ENCODE measurements around the gene STAB2. TPM values are rescaled to one million over a fixed set of nuclear protein-coding genes. Genes with fewer than 3 reads are reported as not detected.

Gene STAB2
- total RNA-seq, 2 donors from 2014 or later = not detected

GRCh38 chr12:103751600-103751999 is 164.5 kb downstream of the STAB2 start:
- ATAC-seq (replicated peaks in 1 of 2) (no peak), DNase-seq (no peak)
- Mint-ChIP-seq H3K27ac (no peak overlapping the region), H3K4me3 (no peak overlapping the region), H3K4me1 (ENCODE audit: low read depth) (no peaks in the 10 kb centered on the region), H3K36me3 (ENCODE audit: insufficient read depth in 2 of 2) (no peaks in the 10 kb centered on the region), H3K27me3 (ENCODE audit: low read depth) (peaks cover 5% of the 10 kb centered on the region), H3K9me3 (no peaks in the 10 kb centered on the region)

GRCh38 chr12:103755425-103755824 is 168.4 kb downstream of the STAB2 start:
- peaks cover 3% of the 10 kb centered on the region for H3K27me3 Mint-ChIP-seq (ENCODE audit: low read depth)
- DNase-seq (no peak), ATAC-seq (replicated peaks in 1 of 2) (no peak)
- peaks cover 0 to 1% of the 10 kb centered on the region in 2 donors for H3K36me3 Mint-ChIP-seq (ENCODE audit: insufficient read depth in 2 of 2)
- H3K4me1 Mint-ChIP-seq (ENCODE audit: low read depth) = no peaks in the 10 kb centered on the region
- no peak overlapping the region for H3K27ac Mint-ChIP-seq
- H3K4me3 Mint-ChIP-seq = no peak overlapping the region
- no peaks in the 10 kb centered on the region for H3K9me3 Mint-ChIP-seq

GRCh38 chr12:103756443-103756842 is 169.4 kb downstream of the STAB2 start:
- ATAC-seq (replicated peaks in 1 of 2) (no peak), DNase-seq (no peak)
- H3K36me3 Mint-ChIP-seq (ENCODE audit: insufficient read depth in 2 of 2) = peaks cover 0 to 2% of the 10 kb centered on the region in 2 donors
- no peaks in the 10 kb centered on the region for H3K27me3 Mint-ChIP-seq (ENCODE audit: low read depth)
- H3K27ac Mint-ChIP-seq = no peak overlapping the region
- no peak overlapping the region for H3K4me3 Mint-ChIP-seq
- no peaks in the 10 kb centered on the region for H3K9me3 Mint-ChIP-seq
- no peaks in the 10 kb centered on the region for H3K4me1 Mint-ChIP-seq (ENCODE audit: low read depth)

GRCh38 chr12:103757248-103757647 is 170.2 kb downstream of the STAB2 start:
- no peaks in the 10 kb centered on the region for H3K27me3 Mint-ChIP-seq (ENCODE audit: low read depth)
- no peak for ATAC-seq (replicated peaks in 1 of 2)
- H3K4me3 Mint-ChIP-seq = no peak overlapping the region
- H3K36me3 Mint-ChIP-seq (ENCODE audit: insufficient read depth in 2 of 2) = peaks cover 0 to 2% of the 10 kb centered on the region in 2 donors
- H3K27ac Mint-ChIP-seq = no peak overlapping the region
- no peaks in the 10 kb centered on the region for H3K9me3 Mint-ChIP-seq
- no peak for DNase-seq
- H3K4me1 Mint-ChIP-seq (ENCODE audit: low read depth) = no peaks in the 10 kb centered on the region

GRCh38 chr12:103758310-103759089 is 171.4 kb downstream of the STAB2 start:
- H3K36me3 Mint-ChIP-seq (ENCODE audit: insufficient read depth in 2 of 2) = peaks cover 0 to 2% of the 10 kb centered on the region in 2 donors
- no peak overlapping the region for H3K27ac Mint-ChIP-seq
- H3K4me3 Mint-ChIP-seq = no peak overlapping the region
- no peaks in the 10 kb centered on the region for H3K27me3 Mint-ChIP-seq (ENCODE audit: low read depth)
- ATAC-seq (replicated peaks in 1 of 2) = no peak
- H3K4me1 Mint-ChIP-seq (ENCODE audit: low read depth) = no peaks in the 10 kb centered on the region
- DNase-seq = no peak
- H3K9me3 Mint-ChIP-seq = no peaks in the 10 kb centered on the region

- no peak overlapping the region for H3K27ac Mint-ChIP-seq
- ATAC-seq (replicated peaks in 1 of 2) = no peak
- H3K4me3 Mint-ChIP-seq = no peak overlapping the region
- peaks cover 0 to 2% of the 10 kb centered on the region in 2 donors for H3K36me3 Mint-ChIP-seq (ENCODE audit: insufficient read depth in 2 of 2)
- H3K4me1 Mint-ChIP-seq (ENCODE audit: low read depth) = no peaks in the 10 kb centered on the region
- DNase-seq = no peak
- no peaks in the 10 kb centered on the region for H3K9me3 Mint-ChIP-seq
- H3K27me3 Mint-ChIP-seq (ENCODE audit: low read depth) = no peaks in the 10 kb centered on the region
These were observed 175.4 kb downstream of the STAB2 start for GRCh38 chr12:103762473-103762872.

- Mint-ChIP-seq H3K9me3 (no peaks in the 10 kb centered on the region), H3K36me3 (ENCODE audit: insufficient read depth in 2 of 2) (peaks cover 0 to 1% of the 10 kb centered on the region in 2 donors), H3K27me3 (ENCODE audit: low read depth) (no peaks in the 10 kb centered on the region), H3K4me3 (no peak overlapping the region), H3K4me1 (ENCODE audit: low read depth) (no peaks in the 10 kb centered on the region), H3K27ac (no peak overlapping the region)
- DNase-seq (no peak), ATAC-seq (replicated peaks in 1 of 2) (no peak)
These were observed 178.2 kb downstream of the STAB2 start for GRCh38 chr12:103765322-103765721.

- Mint-ChIP-seq H3K9me3 (no peaks in the 10 kb centered on the region), H3K27ac (no peak overlapping the region), H3K4me3 (no peak overlapping the region), H3K27me3 (ENCODE audit: low read depth) (no peaks in the 10 kb centered on the region), H3K4me1 (ENCODE audit: low read depth) (no peaks in the 10 kb centered on the region), H3K36me3 (ENCODE audit: insufficient read depth in 2 of 2) (no peaks in the 10 kb centered on the region)
- ATAC-seq (replicated peaks in 1 of 2) (no peak), DNase-seq (no peak)
These were observed 179.0 kb downstream of the STAB2 start for GRCh38 chr12:103766028-103766427.

GRCh38 chr12:103768467-103769123 is 181.5 kb downstream of the STAB2 start:
- H3K27ac Mint-ChIP-seq = no peak overlapping the region

GRCh38 chr12:103769240-103769945 is 182.3 kb downstream of the STAB2 start:
- Mint-ChIP-seq H3K9me3 (no peaks in the 10 kb centered on the region), H3K27ac (no peak overlapping the region), H3K36me3 (ENCODE audit: insufficient read depth in 2 of 2) (no peaks in the 10 kb centered on the region), H3K4me3 (no peak overlapping the region), H3K27me3 (ENCODE audit: low read depth) (no peaks in the 10 kb centered on the region), H3K4me1 (ENCODE audit: low read depth) (no peaks in the 10 kb centered on the region)
- DNase-seq (no peak), ATAC-seq (replicated peaks in 1 of 2) (no peak)

More at GRCh38 chr12:103768467-103769123, 181.5 kb downstream of the STAB2 start:
- Mint-ChIP-seq H3K4me1 (ENCODE audit: low read depth) (no peaks in the 10 kb centered on the region), H3K36me3 (ENCODE audit: insufficient read depth in 2 of 2) (no peaks in the 10 kb centered on the region), H3K9me3 (no peaks in the 10 kb centered on the region), H3K4me3 (no peak overlapping the region), H3K27me3 (ENCODE audit: low read depth) (no peaks in the 10 kb centered on the region)
- no peak for DNase-seq
- no peak for ATAC-seq (replicated peaks in 1 of 2)

- H3K9me3 Mint-ChIP-seq = no peaks in the 10 kb centered on the region
- H3K4me3 Mint-ChIP-seq = no peak overlapping the region
- H3K4me1 Mint-ChIP-seq (ENCODE audit: low read depth) = no peaks in the 10 kb centered on the region
- DNase-seq (peak; percentile 12 to 23), ATAC-seq (replicated peaks in 1 of 2) (no peak)
- no peaks in the 10 kb centered on the region for H3K36me3 Mint-ChIP-seq (ENCODE audit: insufficient read depth in 2 of 2)
- H3K27me3 Mint-ChIP-seq (ENCODE audit: low read depth) = no peaks in the 10 kb centered on the region
- H3K27ac Mint-ChIP-seq = no peak overlapping the region
These were observed 184.4 kb downstream of the STAB2 start for GRCh38 chr12:103771466-103771865.

- DNase-seq (no peak), ATAC-seq (replicated peaks in 1 of 2) (no peak)
- H3K4me3 Mint-ChIP-seq = no peak overlapping the region
- no peaks in the 10 kb centered on the region for H3K27me3 Mint-ChIP-seq (ENCODE audit: low read depth)
- no peaks in the 10 kb centered on the region for H3K4me1 Mint-ChIP-seq (ENCODE audit: low read depth)
- no peak overlapping the region for H3K27ac Mint-ChIP-seq
- H3K9me3 Mint-ChIP-seq = no peaks in the 10 kb centered on the region
- no peaks in the 10 kb centered on the region for H3K36me3 Mint-ChIP-seq (ENCODE audit: insufficient read depth in 2 of 2)
These were observed 185.5 kb downstream of the STAB2 start for GRCh38 chr12:103772367-103773108.
